Measurements from ENCODE around the gene DNAJB7. TPM values are rescaled to one million over a fixed set of nuclear protein-coding genes. Genes with fewer than 3 reads are reported as not detected.

DNAJB7 gene
- polyA plus RNA-seq, 1 donor (not counting 4 experiments of a cell fraction or from before 2014, with no cell fraction given), result not detected

- dilution Hi-C loops (cut with MboI; ENCODE audit: extremely low pct_ligation_motif_present, low sequenced_read_pairs), result no loop called here
- no peaks in the 10 kb centered on the region for H3K9me3 ChIP-seq (ENCODE audit: control insufficient read depth, low read depth, low read length)
- H3K4me2 ChIP-seq (ENCODE audit: control insufficient read depth, extremely low read depth, insufficient read depth, low read depth, low read length), result no peak overlapping the region
- no peaks in the 10 kb centered on the region for H4K20me1 ChIP-seq (ENCODE audit: control insufficient read depth, extremely low read depth, insufficient read depth, low read length)
- TF ChIP-seq EZH2 (IDR thresholded peaks at IDR 0.05; ENCODE audit: low read length), result no peak
- no peak for TF ChIP-seq CTCF (optimal IDR thresholded peaks at IDR 0.05 in 1 of 3, IDR thresholded peaks at IDR 0.05 in 1 of 3, conservative IDR thresholded peaks at IDR 0.05 in 1 of 3; ENCODE audit: extremely low read depth in 1 of 3, insufficient read depth in 2 of 3, low read length in 3 of 3)
- peak; percentile 71 for FAIRE-seq
- DNase-seq (ENCODE audit: low read depth, low spot score), result no peak
- no peak overlapping the region for H3K4me3 ChIP-seq (ENCODE audit: control insufficient read depth in 2 of 3, extremely low read depth in 1 of 3, insufficient read depth in 2 of 3, low read depth in 1 of 3, low read length in 3 of 3)
- no peaks in the 10 kb centered on the region for H3K79me2 ChIP-seq (ENCODE audit: control insufficient read depth, insufficient read depth, low read length)
- H3K27ac ChIP-seq (ENCODE audit: control insufficient read depth, insufficient read depth, low read length), result no peak overlapping the region
- peaks cover 4 to 5% of the 10 kb centered on the region in 2 experiments for H3K36me3 ChIP-seq (ENCODE audit: control insufficient read depth in 2 of 2, extremely low read depth in 1 of 2, insufficient read depth in 2 of 2, low read length in 2 of 2)
- no peak overlapping the region for H3K9ac ChIP-seq (ENCODE audit: control insufficient read depth, extremely low read depth, insufficient read depth, low read length)
- H3K9me1 ChIP-seq (ENCODE audit: control insufficient read depth, extremely low read depth, insufficient read depth, low read length), result no peaks in the 10 kb centered on the region
- peaks cover 18% of the 10 kb centered on the region for H3K4me1 ChIP-seq (ENCODE audit: control insufficient read depth, extremely low read depth, insufficient read depth, low read length)
- H2AFZ ChIP-seq (ENCODE audit: control insufficient read depth, low read length), result no peak overlapping the region
- no peaks in the 10 kb centered on the region for H3K27me3 ChIP-seq (ENCODE audit: control insufficient read depth, extremely low read depth, insufficient read depth, low read length)
These were observed 42.2 kb upstream of the DNAJB7 start for GRCh38 chr22:40904101-40904500.

GRCh38 chr22:40898850-40899357 is 37.0 kb upstream of the DNAJB7 start:
- DNase-seq (ENCODE audit: low read depth, low spot score), result no peak
- peak in 2 of 3 experiments; percentile 42 to 67 for TF ChIP-seq CTCF (optimal IDR thresholded peaks at IDR 0.05 in 1 of 3, IDR thresholded peaks at IDR 0.05 in 1 of 3, conservative IDR thresholded peaks at IDR 0.05 in 1 of 3; ENCODE audit: extremely low read depth in 1 of 3, insufficient read depth in 2 of 3, low read length in 3 of 3)
- no peak for TF ChIP-seq EZH2 (IDR thresholded peaks at IDR 0.05; ENCODE audit: low read length)
- peak overlapping the region; percentile 38 for H3K4me2 ChIP-seq (ENCODE audit: control insufficient read depth, extremely low read depth, insufficient read depth, low read depth, low read length)
- no peaks in the 10 kb centered on the region for H3K36me3 ChIP-seq (ENCODE audit: control insufficient read depth in 2 of 2, extremely low read depth in 1 of 2, insufficient read depth in 2 of 2, low read length in 2 of 2)
- no peaks in the 10 kb centered on the region for H3K9me3 ChIP-seq (ENCODE audit: control insufficient read depth, low read depth, low read length)
- no peak overlapping the region for H3K9ac ChIP-seq (ENCODE audit: control insufficient read depth, extremely low read depth, insufficient read depth, low read length)
- H3K27me3 ChIP-seq (ENCODE audit: control insufficient read depth, extremely low read depth, insufficient read depth, low read length), result no peaks in the 10 kb centered on the region
- peak; percentile 82 for FAIRE-seq
- H3K9me1 ChIP-seq (ENCODE audit: control insufficient read depth, extremely low read depth, insufficient read depth, low read length), result no peaks in the 10 kb centered on the region
- H3K4me3 ChIP-seq (ENCODE audit: control insufficient read depth in 2 of 3, extremely low read depth in 1 of 3, insufficient read depth in 2 of 3, low read depth in 1 of 3, low read length in 3 of 3), result no peak overlapping the region
- no peak overlapping the region for H2AFZ ChIP-seq (ENCODE audit: control insufficient read depth, low read length)
- peaks cover 3% of the 10 kb centered on the region for H3K4me1 ChIP-seq (ENCODE audit: control insufficient read depth, extremely low read depth, insufficient read depth, low read length)
- dilution Hi-C loops (cut with MboI; ENCODE audit: extremely low pct_ligation_motif_present, low sequenced_read_pairs), result no loop called here
- no peaks in the 10 kb centered on the region for H3K79me2 ChIP-seq (ENCODE audit: control insufficient read depth, insufficient read depth, low read length)
- no peak overlapping the region for H3K27ac ChIP-seq (ENCODE audit: control insufficient read depth, insufficient read depth, low read length)
- no peaks in the 10 kb centered on the region for H4K20me1 ChIP-seq (ENCODE audit: control insufficient read depth, extremely low read depth, insufficient read depth, low read length)
